Islet of Langerhans (tissue), 1 donor: ENCODE measurements around the gene DCTD.

Experiments
- FAIRE-seq: peaks from one replicate; lab custom pipeline; 2011; peaks lifted over from hg19 to GRCh38; lab: Jason Lieb, UNC

Gene DCTD

GRCh38 chr4:182890202-182890601 is 27.0 kb downstream of the DCTD start:
- no peak for FAIRE-seq

DNA sequence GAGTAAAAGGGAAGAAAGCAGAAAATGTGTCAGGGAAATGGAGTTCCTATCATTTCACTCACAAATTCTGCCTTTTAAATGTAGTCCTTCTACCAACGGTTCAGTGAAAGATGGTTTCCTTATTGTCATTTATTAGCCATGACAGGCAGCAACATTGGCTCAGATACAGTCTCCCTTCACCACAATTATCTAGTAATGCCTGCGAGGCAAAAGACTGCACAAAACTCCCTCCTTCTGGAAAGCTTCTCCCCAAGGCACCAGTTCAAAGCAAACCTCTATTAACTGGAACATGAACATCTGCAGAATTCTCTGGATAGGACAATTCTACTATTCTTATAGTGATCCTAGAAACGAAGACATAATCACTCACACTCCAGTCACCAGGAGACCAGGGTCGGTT is 28.3 kb downstream of the DCTD start:
- FAIRE-seq = no peak

- no peak for FAIRE-seq
These were observed 30.4 kb downstream of the DCTD start for GRCh38 chr4:182886768-182887167.

DNA sequence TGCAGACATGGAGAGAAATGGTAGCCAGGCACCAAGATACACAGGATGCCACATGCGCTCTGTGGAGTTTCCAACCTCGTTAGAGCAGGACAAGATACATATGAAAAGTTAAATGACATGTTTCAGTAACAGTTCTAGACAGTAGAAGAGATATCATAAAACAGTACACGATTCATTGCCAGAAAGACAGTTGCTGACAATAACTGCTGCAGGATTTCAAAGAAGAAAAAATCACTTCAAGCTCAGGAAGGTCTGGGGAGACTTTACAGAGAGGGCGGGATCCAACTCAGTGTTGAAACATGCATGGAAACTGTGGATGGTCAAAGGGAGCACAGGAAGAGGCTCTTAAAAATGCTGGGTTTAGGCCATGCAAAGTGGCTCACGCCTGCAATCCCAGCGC is 31.0 kb downstream of the DCTD start:
- FAIRE-seq = no peak

DNA sequence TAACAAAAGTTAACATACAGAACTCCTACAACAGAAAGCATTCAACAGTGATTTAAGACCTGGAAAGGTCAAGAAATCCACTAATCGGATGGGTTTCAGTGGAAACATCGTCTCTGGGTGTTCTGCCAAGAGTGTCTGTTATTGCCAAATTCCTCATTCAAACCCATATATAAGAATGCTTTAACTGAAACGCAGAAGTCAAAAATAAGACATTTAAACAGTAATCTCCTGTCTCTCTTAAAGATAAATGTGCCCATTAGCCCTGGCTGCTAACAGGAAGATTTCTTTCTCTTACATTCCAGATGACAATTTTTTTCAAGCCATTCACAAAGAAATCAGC is 31.5 kb downstream of the DCTD start:
- FAIRE-seq = no peak

DNA sequence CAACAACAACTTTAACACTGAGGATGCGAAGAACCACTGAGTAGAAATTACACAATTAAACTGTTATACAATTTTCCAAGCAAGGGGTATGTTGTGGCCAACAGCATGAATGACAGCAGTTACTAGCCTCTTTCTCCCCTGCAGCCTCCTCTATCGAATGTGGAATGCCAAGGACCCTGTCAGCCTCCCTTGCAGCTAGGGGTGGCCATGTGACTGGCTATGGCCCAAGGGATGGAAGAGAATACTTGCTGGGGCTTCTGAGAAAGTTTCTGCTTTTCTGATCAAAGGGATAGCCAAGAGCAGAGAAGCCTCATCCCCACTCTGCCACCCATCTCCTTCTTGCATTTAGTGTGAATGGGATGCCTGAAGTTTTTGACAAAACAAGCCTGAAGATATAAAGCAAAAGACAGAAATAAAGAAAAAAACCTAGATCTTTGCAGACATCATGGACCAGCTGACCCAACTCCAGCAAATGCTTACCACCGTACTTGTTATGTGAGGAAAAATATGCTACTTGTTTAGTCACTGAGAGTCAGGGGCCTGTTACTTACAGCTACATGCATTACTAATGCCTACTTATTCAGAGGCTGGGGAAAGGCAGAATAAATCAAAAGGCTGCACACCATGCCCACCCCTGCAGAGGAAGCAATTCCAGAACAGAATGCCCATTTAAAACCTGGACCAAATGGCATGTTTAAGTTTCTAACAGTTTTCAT is 32.0 kb downstream of the DCTD start:
- no peak for FAIRE-seq

GRCh38 chr4:182884040-182884439 is 33.1 kb downstream of the DCTD start:
- no peak for FAIRE-seq

- FAIRE-seq = no peak
These were observed 33.8 kb downstream of the DCTD start for GRCh38 chr4:182883351-182883750.

- peak; percentile 73 for FAIRE-seq
These were observed 35.3 kb downstream of the DCTD start for GRCh38 chr4:182881914-182882313.

DNA sequence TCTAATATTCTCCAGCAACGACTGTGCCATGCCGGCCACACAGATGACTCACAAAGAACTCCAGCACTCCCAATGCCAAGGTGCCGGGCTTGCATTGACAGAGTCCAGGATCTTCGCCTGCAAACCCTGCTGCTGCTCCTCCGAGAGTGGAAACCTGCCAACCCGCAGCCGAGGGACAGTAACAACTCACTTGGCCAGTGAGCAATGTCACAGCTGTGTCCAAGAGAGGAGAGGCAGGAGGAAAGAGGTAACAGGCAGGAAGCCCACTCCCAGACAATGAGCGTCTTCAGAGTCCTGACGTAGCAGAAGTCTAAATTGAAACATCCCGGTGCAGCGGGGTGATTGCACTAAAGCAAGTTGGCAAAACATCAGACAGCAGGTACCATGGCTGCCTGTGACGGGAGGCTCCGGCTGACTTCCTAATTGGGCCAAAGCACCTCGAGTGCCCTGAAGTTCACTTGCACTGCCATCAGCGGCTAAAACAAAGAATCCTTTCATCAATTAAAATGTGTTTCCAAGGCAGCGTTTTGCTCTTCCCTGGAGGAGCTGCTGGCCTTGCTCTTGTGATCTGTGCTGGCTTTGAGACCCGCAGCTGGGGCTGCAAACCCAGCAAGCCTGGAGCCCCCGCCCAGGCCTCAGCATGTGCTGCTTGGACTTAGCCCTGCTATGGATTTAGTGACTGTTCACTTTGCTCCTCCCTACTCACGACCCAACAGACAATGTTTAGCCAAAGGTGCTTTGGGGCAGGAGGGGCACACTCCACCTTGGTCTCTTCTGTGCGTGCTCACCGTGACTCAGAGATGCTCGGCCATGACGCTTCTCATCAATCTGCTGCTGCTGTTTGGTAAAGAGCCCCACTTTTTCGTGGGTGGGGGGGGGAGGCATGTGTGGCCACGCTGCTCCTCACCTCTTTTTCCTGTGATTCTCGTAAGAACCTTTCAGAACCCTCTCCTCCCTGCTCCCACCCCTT is 36.5 kb downstream of the DCTD start:
- no peak for FAIRE-seq

- no peak for FAIRE-seq
These were observed 37.3 kb downstream of the DCTD start for GRCh38 chr4:182879913-182880312.

- no peak for FAIRE-seq
These were observed 38.3 kb downstream of the DCTD start for GRCh38 chr4:182878633-182879495.

DNA sequence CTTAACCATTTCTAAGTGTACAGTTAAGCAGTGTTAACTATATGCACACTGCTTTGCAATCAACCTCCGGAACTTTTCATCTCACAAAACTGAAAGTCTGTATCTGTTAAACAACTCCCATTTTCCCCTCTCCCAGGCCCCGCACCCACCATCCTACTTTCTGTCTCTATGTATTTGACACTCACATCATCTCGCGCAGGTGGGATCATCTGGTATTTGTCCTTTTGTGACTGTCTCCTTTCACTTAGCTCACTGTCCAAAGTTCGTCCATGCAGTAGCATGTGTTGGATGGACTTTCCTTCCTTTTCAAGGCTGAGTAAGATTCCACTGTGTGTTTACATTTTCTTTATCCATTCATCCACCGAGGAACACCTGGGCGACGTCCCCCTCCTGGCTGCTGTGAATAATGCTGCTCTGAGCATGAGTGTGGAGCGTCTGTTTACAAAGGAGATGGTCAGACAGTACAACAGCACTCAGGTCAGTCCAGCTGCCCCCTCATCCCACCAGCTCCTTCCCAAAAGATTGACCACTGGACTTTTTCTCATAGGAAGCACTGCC is 39.8 kb downstream of the DCTD start:
- no peak for FAIRE-seq

DNA sequence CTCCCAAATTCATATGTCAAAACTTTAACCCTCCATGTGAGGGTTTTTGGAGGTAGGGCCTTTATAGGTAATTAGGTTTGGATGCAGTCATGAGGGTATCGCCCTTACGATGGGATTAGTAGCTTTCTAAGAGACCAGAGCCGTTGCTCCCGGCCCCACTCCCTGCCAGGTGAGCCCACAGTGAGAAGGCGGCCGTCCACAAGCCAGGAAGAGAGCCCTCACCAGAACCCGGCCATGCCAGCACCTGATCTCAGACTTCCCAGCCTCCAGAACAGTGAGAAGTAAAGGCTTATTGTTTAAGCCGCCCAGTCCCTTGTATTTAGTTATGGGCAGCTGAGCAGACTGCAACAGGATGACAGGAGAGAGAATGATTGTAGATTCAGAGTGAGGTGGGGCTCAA is 40.8 kb downstream of the DCTD start:
- no peak for FAIRE-seq

- FAIRE-seq = no peak
These were observed 41.5 kb downstream of the DCTD start for GRCh38 chr4:182875453-182876405.

GRCh38 chr4:182874797-182875345 is 42.3 kb downstream of the DCTD start:
- no peak for FAIRE-seq

DNA sequence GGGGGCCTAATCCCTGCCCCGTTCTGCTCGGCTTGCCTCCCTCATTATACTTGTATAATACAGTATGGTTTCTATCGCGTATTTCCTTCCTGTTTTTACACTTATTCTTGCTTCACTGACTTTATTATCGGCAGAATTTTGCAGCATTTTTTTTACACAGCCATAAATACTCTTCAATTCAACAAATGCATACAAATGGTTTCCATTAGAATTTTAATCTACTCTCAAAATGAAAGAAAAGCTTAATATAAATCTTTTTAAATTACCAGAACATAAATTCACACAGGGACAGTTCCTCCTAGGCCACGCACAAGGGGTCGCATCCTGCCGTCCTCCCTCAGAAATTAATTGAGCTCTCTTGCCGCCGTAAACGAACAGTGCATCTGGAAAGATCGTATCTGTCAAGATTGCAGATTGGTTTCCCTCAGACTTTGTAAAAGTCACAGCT is 42.9 kb downstream of the DCTD start:
- no peak for FAIRE-seq

DNA sequence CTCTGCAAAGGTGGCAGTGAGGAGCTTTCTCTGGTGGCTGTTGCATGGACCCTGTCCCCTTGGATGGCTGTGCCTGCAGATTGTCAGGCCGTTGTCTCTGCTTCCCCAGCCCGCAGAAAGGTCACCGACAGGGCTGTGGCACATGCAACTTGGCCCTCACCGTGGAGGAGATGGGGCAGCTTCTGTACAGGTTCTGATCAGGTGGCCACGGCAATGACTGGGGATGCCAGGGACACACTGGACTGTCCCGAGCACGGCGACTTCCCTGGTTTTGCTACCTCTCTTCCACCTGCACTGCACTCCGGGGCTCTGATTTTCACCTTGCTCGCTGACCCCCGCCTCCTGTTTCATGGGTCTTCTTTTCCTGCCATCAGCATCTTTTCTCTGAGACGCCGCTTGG is 43.5 kb downstream of the DCTD start:
- no peak for FAIRE-seq

DNA sequence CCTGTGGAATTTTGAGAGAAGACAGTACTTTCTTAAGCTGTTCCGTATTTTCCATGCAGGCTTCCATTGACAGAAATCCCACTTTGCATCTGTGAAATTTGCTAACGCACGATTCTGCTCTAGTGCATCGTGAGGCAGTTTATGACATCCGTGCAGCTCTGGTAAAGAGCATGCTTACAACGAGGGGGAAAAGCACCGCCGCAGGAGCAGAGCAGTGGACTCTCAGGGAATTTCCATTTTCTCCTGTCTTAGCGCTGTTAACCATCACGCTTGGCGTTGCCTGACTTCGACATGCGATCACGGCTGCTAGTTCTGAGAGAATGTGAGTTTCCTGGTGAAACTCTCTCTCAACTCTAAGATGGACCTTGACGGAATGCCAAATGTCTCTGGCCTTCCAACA is 43.9 kb downstream of the DCTD start:
- FAIRE-seq = no peak

- FAIRE-seq = no peak
These were observed 44.3 kb downstream of the DCTD start for GRCh38 chr4:182872886-182873285.

DNA sequence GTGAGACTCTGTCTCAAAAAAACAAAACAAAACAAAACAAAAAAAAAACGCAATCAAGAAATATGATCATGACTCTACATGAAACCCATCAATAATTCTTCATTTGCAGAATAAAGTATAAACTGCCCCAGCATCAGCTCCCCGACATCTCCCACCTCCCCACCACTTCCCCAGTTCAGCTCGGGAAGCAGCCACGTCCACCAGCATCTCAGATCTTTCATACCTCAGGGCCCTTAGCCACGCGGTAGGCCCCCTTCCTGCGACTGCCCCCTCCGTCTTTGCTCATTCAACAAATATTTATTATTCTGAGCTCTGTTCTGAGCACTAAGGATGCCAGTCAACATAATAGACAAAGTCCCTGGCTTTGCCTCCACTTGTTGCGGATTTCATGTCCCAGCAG is 45.6 kb downstream of the DCTD start:
- no peak for FAIRE-seq
